GM12892 (cell line): Measurements from ENCODE around the gene NLRC5.

Experiments used
- POLR2A ChIP-seq: IDR thresholded peaks from 2 replicates; pipeline ENCODE4 v1.6.1; 2011; ENCODE audit warnings: low read depth, low read length, control low read depth
- POLR2AphosphoS5 ChIP-seq: IDR thresholded peaks from 2 replicates; pipeline ENCODE4 v1.6.1; 2011; ENCODE audit warnings: low read depth, low read length, control low read depth

GRCh38 chr16:57042157-57043111 is 53.1 kb downstream of the NLRC5 start:
- TF ChIP-seq POLR2A (no peak), POLR2AphosphoS5 (no peak; the same call in 1 of the 2 replicates)
